ENCODE measurements around the gene PHKG1.
"Not testable (repeated sequence)": the region's sequence is repeated elsewhere in the genome, so short reads cannot be mapped to it uniquely, and the experiment has no call there.

Gene PHKG1

GRCh38 chr7:56081626-56082340 lies 11.0 kb downstream of the PHKG1 start:
- DNase-seq, result no peak

GRCh38 chr7:56080726-56081435 lies 11.9 kb downstream of the PHKG1 start:
- DNase-seq, result not testable (repeated sequence)

DNA sequence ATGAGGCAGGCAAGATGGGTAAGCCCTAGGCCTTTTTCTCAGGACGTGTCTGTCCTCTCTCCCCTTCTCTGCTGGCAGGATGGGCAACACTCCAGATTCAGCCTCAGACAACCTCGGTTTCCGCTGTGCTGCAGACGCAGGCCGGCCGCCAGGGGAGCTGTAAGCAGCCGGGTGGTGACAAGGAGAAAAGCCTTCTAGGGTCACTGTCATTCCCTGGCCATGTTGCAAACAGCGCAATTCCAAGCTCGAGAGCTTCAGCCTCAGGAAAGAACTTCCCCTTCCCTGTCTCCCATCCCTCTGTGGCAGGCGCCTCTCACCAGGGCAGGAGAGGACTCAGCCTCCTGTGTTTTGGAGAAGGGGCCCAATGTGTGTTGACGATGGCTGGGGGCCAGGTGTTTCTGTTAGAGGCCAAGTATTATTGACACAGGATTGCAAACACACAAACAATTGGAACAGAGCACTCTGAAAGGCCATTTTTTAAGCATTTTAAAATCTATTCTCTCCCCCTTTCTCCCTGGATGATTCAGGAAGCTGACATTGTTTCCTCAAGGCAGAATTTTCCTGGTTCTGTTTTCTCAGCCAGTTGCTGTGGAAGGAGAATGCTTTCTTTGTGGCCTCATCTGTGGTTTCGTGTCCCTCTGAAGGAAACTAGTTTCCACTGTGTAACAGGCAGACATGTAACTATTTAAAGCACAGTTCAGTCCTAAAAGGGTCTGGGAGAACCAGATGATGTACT lies 13.1 kb downstream of the PHKG1 start:
- DNase-seq, result no peak

DNA sequence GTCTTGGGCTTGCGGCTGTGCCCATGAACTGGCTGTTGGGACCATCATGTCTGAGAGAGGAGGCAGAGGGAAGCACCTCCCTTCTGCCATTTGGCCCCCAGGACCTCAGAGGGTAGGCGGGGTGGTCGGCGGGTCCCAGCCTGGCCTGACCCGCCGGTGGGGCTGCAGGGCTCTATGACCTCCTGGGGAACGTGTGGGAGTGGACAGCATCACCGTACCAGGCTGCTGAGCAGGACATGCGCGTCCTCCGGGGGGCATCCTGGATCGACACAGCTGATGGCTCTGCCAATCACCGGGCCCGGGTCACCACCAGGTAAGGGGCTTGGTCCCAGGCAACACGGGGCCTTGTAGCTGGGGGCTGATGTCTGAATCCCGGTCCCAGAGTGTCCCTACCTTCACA lies 14.6 kb downstream of the PHKG1 start:
- DNase-seq, result no peak

DNA sequence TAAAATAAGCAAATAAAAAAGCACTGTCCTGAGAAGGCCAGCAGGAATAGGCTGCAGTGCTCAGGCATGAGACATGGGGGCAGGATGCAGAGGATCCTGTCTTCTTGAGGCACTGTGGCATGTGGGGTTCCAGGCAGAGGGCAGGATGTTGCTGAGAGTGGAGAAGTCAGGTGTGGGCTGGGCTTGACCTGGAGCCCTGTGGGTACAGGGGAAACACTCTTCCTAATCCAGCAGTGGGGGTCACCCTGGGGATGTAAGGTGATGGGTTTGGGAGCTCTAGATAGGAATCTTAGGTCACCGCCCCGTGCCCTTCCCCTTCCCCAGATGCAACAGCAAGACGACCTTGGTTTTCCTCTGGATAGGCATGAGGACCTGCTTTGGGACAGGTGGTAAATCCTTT lies 15.1 kb downstream of the PHKG1 start:
- DNase-seq, result no peak

DNA sequence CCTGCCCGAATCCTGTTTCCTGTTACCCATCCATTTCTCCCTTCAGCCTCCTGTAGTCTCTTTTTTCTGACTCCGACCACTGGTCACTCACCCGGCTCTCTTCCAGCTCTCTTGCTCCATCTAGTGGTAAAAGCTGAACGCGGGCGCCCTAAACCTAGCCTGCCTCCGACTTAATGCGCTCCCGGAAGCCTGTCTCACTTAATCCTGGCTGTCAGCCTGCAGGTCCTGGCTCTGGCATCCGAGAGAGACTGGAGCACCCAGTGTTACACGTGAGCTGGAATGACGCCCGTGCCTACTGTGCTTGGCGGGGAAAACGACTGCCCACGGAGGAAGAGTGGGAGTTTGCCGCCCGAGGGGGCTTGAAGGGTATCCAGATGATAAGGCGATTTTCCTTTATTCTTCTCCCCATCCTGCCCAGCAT lies 18.4 kb downstream of the PHKG1 start:
- peak; percentile 49 to 64 for DNase-seq

- DNase-seq, result not testable (repeated sequence)
These were observed 26.4 kb downstream of the PHKG1 start for GRCh38 chr7:56066376-56066775.

GRCh38 chr7:56063882-56064625 lies 28.7 kb downstream of the PHKG1 start, which contains the start of gene SUMF2:
Gene SUMF2, plus strand, starts transcription at chr7:56064286. Its CDS starts 26 bp downstream, at chr7:56064312.
- DNase-seq, result peak; percentile 91 to 95

DNA sequence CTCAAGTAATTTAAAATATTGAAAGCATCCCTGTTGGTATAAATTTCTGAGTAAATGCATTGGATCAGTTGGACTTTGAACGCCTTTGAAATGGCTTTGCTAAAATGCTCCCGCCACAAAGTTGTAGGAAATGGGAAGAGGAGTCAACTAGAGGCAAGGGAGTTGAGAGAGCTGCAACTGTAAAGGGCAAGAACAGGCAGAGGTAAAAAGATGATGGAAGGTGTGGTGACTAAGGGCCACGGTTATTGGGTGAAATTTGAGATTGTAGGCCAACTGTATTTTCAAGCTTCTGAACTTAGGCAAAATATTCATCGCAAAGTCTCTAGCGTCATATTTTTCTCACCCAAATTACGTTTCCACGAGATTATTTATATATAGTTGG lies 29.3 kb downstream of the PHKG1 start:
- no peak for DNase-seq

DNA sequence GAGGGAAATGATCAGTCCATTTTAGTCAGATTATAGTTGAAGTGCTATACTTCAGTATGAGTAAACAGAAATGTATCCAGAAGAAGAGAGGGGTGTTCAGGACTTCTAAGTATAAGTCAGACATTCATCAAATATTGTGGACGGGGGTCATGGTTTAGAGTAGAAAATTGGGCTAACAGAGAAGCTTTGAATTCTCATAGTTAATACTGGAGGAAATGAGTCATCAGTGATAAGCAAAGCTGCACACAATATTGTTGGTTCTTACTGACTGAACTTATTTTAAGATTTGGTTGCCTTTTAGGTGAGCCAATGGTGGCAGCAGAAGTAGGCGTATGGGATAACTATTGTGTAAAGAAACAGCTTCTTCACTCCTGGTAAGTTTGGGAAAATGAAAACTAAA lies 30.4 kb downstream of the PHKG1 start:
- DNase-seq, result no peak

DNA sequence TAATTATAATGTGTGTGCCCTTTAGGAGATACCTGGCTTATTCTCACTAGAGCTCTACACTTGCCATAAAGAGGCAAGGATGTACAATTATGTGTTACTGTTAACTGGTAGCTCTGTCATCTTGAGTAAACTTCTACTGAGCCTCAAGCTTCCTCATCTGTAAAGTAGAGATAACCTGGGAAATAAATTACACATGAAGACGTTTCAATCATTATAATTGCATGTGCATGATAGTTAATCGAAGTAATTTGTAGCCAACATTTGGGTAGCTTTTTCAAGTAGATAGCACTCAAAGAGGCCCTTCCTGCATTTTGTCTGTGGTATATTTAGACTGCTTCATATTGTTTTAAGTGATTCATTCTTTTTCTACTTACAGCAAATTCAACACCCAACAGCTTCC lies 38.8 kb downstream of the PHKG1 start:
- no peak for DNase-seq

DNA sequence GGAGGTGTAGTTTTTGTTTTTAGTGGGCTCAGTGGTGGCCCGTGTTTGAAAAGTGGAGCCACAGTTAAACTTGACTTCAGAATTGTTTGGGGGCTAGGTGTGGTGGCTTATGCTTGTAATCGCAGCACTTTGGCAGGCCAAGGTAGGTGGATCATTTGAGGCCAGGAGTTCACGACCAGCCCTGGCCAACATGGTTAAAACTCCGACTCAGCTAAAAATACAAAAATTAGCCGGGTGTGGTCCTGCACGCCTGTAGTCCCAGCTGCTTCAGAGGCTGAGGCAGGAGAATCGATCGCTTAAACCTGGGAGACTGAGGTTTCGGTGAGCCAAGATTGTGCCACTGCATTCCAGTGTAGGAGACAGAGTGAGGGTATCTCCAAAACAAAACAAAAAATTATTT lies 39.4 kb downstream of the PHKG1 start:
- no peak for DNase-seq

- DNase-seq, result peak; percentile 98 to 99
These were observed 41.2 kb downstream of the PHKG1 start, which contains the start of the genes CCT6A and PSPH for GRCh38 chr7:56051339-56052191. Gene CCT6A, plus strand, starts transcription at chr7:56051765. Its CDS starts 84 bp downstream, at chr7:56051849. Gene PSPH, minus strand, starts transcription at chr7:56051444. Its CDS starts 30,232 bp downstream, at chr7:56021212.

DNA sequence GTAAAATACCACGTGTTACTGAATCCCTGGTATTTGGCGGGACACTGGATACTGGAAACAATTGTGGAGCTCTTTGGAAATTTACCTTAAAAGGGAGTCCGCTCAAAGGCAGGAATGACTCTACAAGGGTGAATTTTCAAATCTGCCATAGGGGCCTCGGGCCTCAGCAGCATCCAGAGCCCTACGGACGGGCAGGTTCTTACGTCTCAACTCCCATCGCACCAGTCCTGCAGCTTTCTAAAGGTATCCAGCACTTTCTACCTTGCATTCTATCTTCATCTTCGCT lies 41.8 kb downstream of the PHKG1 start:
- no peak for DNase-seq

- DNase-seq, result not testable (repeated sequence)
These were observed 44.0 kb downstream of the PHKG1 start for GRCh38 chr7:56048763-56049162.

DNA sequence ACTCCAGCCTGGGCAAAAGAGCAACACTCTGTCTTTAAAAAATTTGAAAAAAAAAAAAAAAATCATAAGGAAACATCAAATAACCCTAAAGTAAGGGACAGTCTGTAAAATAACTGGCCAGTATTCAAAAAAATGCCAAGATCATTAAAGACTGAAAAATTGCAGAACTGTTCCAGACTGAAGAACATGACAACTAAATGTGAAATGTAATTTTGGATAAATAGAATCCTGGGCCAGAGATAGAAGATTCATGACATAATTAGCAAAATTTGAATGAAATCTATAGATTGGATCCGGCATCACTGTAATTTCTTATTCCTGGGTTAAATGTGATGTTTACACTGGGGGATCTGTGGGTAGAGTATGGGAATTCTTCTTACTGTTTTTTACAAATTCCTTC lies 44.5 kb downstream of the PHKG1 start:
- DNase-seq, result no peak

DNA sequence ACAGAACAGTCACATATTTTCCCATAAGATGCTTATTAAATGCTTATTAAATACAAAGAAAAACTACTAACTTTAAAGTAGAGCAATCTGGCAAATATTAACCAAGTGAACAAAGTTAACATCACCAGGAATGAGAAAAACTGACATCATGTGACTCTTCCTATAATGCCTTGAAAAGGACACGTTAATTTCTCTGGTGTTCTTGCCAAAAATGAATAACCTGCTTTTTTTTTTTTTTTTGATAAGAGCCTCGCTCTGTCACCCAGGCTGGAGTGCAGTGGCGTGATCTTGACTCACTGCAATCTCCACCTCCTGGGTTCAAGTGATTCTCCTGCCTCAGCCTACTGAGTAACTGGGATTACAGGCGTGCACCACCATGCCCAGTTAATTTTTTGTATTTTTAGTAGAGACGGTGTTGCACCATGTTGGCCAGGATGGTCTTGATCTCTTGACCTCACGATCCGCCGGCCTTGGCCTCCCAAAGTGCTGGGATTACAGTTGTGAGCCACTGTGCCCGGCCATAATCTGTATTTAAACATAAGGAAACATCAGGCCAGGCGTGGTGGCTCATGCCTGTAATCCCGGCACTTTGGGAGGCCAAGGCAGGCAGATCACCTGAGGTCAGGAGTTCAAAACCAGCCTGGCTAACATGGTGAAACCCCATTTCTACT lies 45.2 kb downstream of the PHKG1 start:
- not testable (repeated sequence) for DNase-seq

DNA sequence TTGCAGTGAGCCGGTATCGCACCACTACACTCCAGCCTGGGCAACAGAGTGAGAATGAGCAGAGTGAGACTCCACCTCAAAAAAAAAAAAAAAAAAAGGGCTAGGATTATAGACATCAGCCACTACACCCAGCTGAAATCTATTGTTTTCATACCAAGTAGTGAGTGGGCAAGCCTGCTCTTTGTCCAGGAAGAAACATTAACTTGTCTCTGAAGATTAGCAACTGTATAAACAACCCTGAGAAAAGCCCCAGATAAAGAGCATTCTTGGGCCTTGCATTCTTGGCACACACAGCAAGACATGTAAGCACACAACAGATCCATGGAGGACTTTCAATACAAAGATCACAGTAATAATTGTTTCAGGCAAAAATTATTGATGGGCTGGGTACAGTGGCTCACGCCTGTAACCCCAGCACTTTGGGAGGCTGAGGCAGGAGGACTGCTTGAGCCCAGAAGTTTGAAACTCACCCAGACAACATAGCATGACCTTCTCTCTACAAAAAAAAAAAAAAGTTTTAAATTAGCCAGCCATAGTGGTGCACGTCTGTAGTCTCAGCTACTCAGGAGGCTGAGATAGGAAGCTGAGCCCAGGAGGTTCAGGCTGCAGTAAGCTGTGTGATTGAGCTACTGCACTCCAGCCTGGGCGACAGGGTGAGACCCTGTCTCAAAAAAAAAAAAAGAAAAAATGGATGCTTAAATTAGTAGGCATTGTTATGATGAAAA lies 45.9 kb downstream of the PHKG1 start:
- DNase-seq, result no peak

GRCh38 chr7:56045758-56046157 lies 47.0 kb downstream of the PHKG1 start:
- not testable (repeated sequence) for DNase-seq

DNA sequence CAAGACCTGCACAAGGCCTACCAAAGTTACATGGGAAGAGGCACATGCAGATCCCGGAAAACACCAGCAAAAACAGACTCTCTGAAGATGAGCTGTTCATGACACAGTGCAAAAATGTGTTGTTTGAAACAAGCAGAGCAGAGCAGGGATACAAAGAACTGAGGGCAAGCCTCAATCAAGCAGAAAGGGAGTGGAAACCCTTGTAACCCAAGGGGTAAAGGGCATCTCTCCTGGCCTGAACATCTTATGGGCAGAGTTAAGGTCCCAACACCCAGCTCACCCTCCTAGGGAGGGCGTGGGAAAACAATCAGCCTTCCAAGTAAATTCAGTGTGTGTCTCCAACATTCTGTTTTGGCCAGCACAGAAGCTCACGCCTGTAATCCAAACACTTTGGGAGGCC lies 52.0 kb downstream of the PHKG1 start:
- no peak for DNase-seq

Measured in NCI-H1930 (cell line).